HepG2 (cell line): Measurements from ENCODE around the gene RPS6KB1. TPM values are rescaled to one million over a fixed set of nuclear protein-coding genes. Genes with fewer than 3 reads are reported as not detected.

Source experiments
- ATF7 ChIP-seq, 2 experiments: fragments of 450-650 bp in 1 of 2; sonication (generic) in 1 of 2; formaldehyde crosslinking in 1 of 2; IDR thresholded peaks; 2 replicates each; pipeline versions ENCODE4 v1.4.0 to v1.6.1; 2016 to 2020; ENCODE audit warnings: antibody characterized with exemption in 1 of 2, mild to moderate bottlenecking in 1 of 2, missing genetic modification reagents in 1 of 2
- CHD2 ChIP-seq: IDR thresholded peaks from 2 replicates; pipeline ENCODE4 v1.6.1; 2011; ENCODE audit warnings: low read depth, low read length, improper control_type of control experiment
- ELF4 ChIP-seq: sonication (generic); formaldehyde crosslinking; IDR thresholded peaks from 2 replicates; pipeline ENCODE4 v1.5.0; 2020; ENCODE audit warnings: missing genetic modification reagents, mild to moderate bottlenecking, moderate library complexity, borderline replicate concordance
- KDM5B ChIP-seq: sonication (generic); formaldehyde crosslinking; IDR thresholded peaks from 2 replicates; pipeline ENCODE4 v1.4.0; 2020; ENCODE audit warnings: missing genetic modification reagents, mild to moderate bottlenecking, borderline replicate concordance
- MNT ChIP-seq: fragments of 450-650 bp; IDR thresholded peaks from 2 replicates; pipeline ENCODE4 v1.6.1; 2016
- PRMT3 ChIP-seq: sonication (generic); formaldehyde crosslinking; IDR thresholded peaks from 2 replicates; pipeline ENCODE4 v1.8.1; 2022; ENCODE audit warnings: low read depth, mild to moderate bottlenecking, moderate library complexity, missing genetic modification reagents, borderline replicate concordance
- RERE ChIP-seq: IDR thresholded peaks from 2 replicates; pipeline ENCODE4 v1.6.1; 2016; ENCODE audit warnings: low read depth, missing genetic modification reagents, missing compliant biosample characterization
- SRSF4 ChIP-seq: fragments of 200-400 bp; formaldehyde crosslinking; IDR thresholded peaks from one replicate; pipeline ENCODE4 v1.6.1; 2018; ENCODE audit warnings: mild to moderate bottlenecking, low read depth, low read length, moderate library complexity; ENCODE audit not compliant: poor library complexity, severe bottlenecking
- THYN1 ChIP-seq: sonication (generic); formaldehyde crosslinking; IDR thresholded peaks from 2 replicates; pipeline ENCODE4 v1.8.1; 2023; ENCODE audit warnings: low read depth, mild to moderate bottlenecking, moderate library complexity, missing genetic modification reagents, borderline replicate concordance
- ZBTB4 ChIP-seq: sonication (generic); formaldehyde crosslinking; IDR thresholded peaks from 2 replicates; pipeline ENCODE4 v1.4.0; 2020; ENCODE audit warnings: missing genetic modification reagents, mild to moderate bottlenecking, borderline replicate concordance
- ZBTB7B ChIP-seq: sonication (generic); formaldehyde crosslinking; IDR thresholded peaks from 2 replicates; pipeline ENCODE4 v1.4.0; 2020; ENCODE audit warnings: missing genetic modification reagents
- ZMAT3 ChIP-seq: sonication (generic); formaldehyde crosslinking; conservative IDR thresholded peaks from 2 replicates; pipeline ENCODE4 v1.7.0; 2021; ENCODE audit warnings: missing genetic modification reagents
- ZNF121 ChIP-seq: sonication (generic); formaldehyde crosslinking; IDR thresholded peaks from 2 replicates; pipeline ENCODE4 v1.5.0; 2020; ENCODE audit warnings: mild to moderate bottlenecking, missing genetic modification reagents
- ZNF660 ChIP-seq: sonication (generic); formaldehyde crosslinking; IDR thresholded peaks from 2 replicates; pipeline ENCODE4 v1.5.1; 2020; ENCODE audit warnings: mild to moderate bottlenecking, low read depth, missing genetic modification reagents, borderline replicate concordance
- polyA plus RNA-seq, 8 experiments: library from polyadenylated mRNA; depleted of rRNA in 3 of 8; stranded (reverse) in 7 of 8; unstranded in 1 of 8; fragments of >200 nt; fragmentation: Illumina TruSeq in 4 of 8; extraction: Trizol in 4 of 8; gene quantifications; 2 replicates each; pipeline versions ENCODE4 v1.2.1 to v1.2.3, GENCODE V29; 2011 to 2016; ENCODE audit warnings: low read depth in 4 of 8, missing spikeins in 1 of 8, mixed read lengths in 1 of 8; ENCODE audit not compliant: insufficient read depth in 1 of 8
- total RNA-seq, 5 experiments: library from RNA; depleted of rRNA; stranded (reverse); fragments of >200 nt; fragmentation: Illumina TruSeq; extraction: Trizol; gene quantifications; 2 replicates each; pipeline ENCODE4 v1.2.3, GENCODE V29; 2016; ENCODE audit warnings: low read depth in 1 of 5
- TF ChIP-seq, protein P1 (sequence below): sonication (generic); formaldehyde crosslinking; IDR thresholded peaks from 2 replicates; pipeline ENCODE4 v1.8.0; 2022; ENCODE audit warnings: mild to moderate bottlenecking, missing genetic modification reagents

The RPS6KB1 gene
- total and polyA plus RNA-seq, 2 of the 13 experiments (the other 11 are each of a cell fraction or from before 2014, with no cell fraction given), result 16.5 to 42.2 TPM

DNA sequence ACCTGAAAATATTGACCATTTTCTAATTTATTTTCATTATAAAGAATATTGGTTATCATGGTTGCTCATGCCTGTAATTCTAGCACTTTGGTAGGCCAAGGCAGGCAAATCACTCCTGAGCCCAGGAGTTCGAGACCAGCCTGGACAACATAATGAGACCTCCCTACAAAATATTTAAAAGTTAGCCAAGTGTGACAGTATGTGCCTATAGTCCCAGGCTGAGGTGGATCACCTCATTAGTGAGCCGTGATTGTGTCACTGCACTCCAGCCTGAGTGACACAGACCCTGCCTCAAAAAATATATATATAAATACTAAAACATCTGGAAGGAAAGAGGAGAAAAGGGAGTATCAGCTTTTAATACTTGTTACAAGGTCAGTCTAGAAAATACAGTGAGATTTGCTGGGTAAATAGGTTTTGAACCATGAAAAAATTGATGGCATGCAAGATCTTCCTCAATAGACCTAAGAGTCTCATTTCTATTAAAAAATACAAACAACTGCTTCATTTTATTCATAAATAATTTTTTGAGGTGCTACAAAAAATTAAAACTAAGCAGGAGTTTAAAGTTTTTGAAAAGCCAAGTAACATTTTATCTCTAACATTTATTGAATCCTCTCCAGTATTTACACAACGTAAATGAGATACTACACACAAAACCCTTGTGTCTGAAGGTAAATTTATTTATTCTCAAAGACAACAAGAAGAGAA, 47.9 kb upstream of the RPS6KB1 start (continued):
- TF ChIP-seq ZBTB4 (no peak), ZBTB7B (CRISPR knock-in tag) (no peak), CHD2 (no peak), ZNF660 (no peak), RERE (CRISPR knock-in tag) (no peak), PRMT3 (CRISPR knock-in tag) (no peak), MNT (no peak), SRSF4 (peak; percentile 20), KDM5B (no peak), ZMAT3 (no peak), ELF4 (CRISPR knock-in tag) (no peak), ZNF121 (no peak), ATF7 (IDR thresholded peaks at IDR 0.05) (no peak), ATF7 (CRISPR knock-in tag; IDR thresholded peaks at IDR 0.05) (no peak), THYN1 (CRISPR knock-in tag) (no peak)
- TF ChIP-seq, protein P1, sequence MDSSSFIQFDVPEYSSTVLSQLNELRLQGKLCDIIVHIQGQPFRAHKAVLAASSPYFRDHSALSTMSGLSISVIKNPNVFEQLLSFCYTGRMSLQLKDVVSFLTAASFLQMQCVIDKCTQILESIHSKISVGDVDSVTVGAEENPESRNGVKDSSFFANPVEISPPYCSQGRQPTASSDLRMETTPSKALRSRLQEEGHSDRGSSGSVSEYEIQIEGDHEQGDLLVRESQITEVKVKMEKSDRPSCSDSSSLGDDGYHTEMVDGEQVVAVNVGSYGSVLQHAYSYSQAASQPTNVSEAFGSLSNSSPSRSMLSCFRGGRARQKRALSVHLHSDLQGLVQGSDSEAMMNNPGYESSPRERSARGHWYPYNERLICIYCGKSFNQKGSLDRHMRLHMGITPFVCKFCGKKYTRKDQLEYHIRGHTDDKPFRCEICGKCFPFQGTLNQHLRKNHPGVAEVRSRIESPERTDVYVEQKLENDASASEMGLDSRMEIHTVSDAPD (CRISPR knock-in tag), result no peak
